Gastroesophageal sphincter (tissue), 4 donors: ENCODE measurements around the gene KIF26B. TPM values are rescaled to one million over a fixed set of nuclear protein-coding genes. Genes with fewer than 3 reads are reported as not detected.

Experiments used
- ATAC-seq: fragments of 150-250 bp; one replicate; pipeline ENCODE4 v1.9.1; 2016; ENCODE audit warnings: mild to moderate bottlenecking, moderate library complexity
- H3K27ac ChIP-seq, 4 donors: fragments of 200-600 bp; sonication (generic) in 3 of 4; 1 replicate in 3 of 4; 2 replicates in 1 of 4; pipeline ENCODE4 v1.5.1; 2016 to 2019
- H3K27me3 ChIP-seq: fragments of 200-600 bp; sonication (generic); one replicate; pipeline ENCODE4 v1.5.1; 2019
- H3K36me3 ChIP-seq, 2 donors: fragments of 200-600 bp; sonication (generic); one replicate each; pipeline ENCODE4 v1.5.1; 2019; ENCODE audit warnings: control low read depth in 1 of 2
- H3K4me1 ChIP-seq, 3 donors: fragments of 200-600 bp; sonication (generic); 1 replicate in 2 of 3; 2 replicates in 1 of 3; pipeline ENCODE4 v1.5.1; 2016 to 2019; ENCODE audit warnings: control low read depth in 2 of 3
- H3K4me3 ChIP-seq, 2 donors: fragments of 200-600 bp; sonication (generic); one replicate each; pipeline ENCODE4 v1.5.1; 2019; ENCODE audit warnings: mild to moderate bottlenecking in 1 of 2, moderate library complexity in 1 of 2
- H3K9me3 ChIP-seq, 3 donors: fragments of 200-600 bp; sonication (generic); one replicate each; pipeline ENCODE4 v1.5.1; 2017 to 2019; ENCODE audit warnings: control low read depth in 2 of 3
- EP300 ChIP-seq: sonication (generic); formaldehyde crosslinking; IDR thresholded peaks from one replicate; pipeline ENCODE4 v1.6.1; 2017; ENCODE audit warnings: antibody characterized with exemption, mild to moderate bottlenecking
- POLR2A ChIP-seq, 2 donors: fragments of 450-650 bp; IDR thresholded peaks; one replicate each; pipeline ENCODE4 v1.6.1; 2017; ENCODE audit warnings: antibody characterized with exemption in 2 of 2, mild to moderate bottlenecking in 2 of 2, moderate library complexity in 1 of 2
- POLR2AphosphoS5 ChIP-seq: sonication (generic); formaldehyde crosslinking; IDR thresholded peaks from one replicate; pipeline ENCODE4 v1.6.1; 2017; ENCODE audit warnings: antibody characterized with exemption
- WGBS, 2 donors: methylation state at CpG; one replicate each; pipeline ENCODE4 v1.1.5; 2018; ENCODE audit warnings: low coverage in 1 of 2; 5-methylcytosine and 5-hydroxymethylcytosine counted together
- total RNA-seq, 4 donors: library from RNA; depleted of rRNA; stranded (reverse); fragments of >200 nt; gene quantifications; one replicate each; pipeline ENCODE4 v1.1.0, GENCODE V29; 2016
- TF ChIP-seq, protein P1 (sequence below), 4 experiments: fragments of 200-600 bp in 2 of 4; fragments of 450-650 bp in 2 of 4; sonication (generic) in 1 of 4; IDR thresholded peaks; one replicate each; pipeline ENCODE4 v1.5.1; 2017 to 2019; ENCODE audit warnings: antibody characterized with exemption in 4 of 4, mild to moderate bottlenecking in 2 of 4, moderate library complexity in 2 of 4

Gene KIF26B
- total RNA-seq, 4 donors from 2014 or later = 0.62 to 1.9 (median 0.97) TPM

DNA sequence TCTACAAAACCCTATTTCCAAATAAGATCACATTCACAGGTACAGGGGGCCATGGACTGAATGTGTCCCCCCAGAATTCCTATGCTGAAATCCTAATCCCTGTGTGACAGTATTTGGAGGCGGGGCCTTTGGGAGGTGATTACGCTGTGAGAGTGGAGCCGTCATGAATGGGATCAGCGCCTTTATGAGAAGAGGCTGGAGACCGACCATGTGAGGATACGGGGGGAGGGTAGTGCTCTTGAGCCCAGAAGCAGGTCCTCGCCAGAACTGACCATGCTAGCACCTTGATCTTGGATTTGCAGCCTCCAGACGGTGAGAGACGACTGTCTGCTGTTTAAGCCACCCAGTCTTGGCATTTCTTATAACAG, 23.8 kb upstream of the KIF26B start:
- Histone ChIP-seq H3K27me3 (peaks cover 66% of the 10 kb centered on the region), H3K36me3 (no peaks in the 10 kb centered on the region), H3K4me3 (no peak overlapping the region), H3K4me1 (peaks cover 0 to 6% (median 0%) of the 10 kb centered on the region in 3 donors), H3K27ac (no peak overlapping the region), H3K9me3 (no peaks in the 10 kb centered on the region)
- ATAC-seq = no peak
- TF ChIP-seq POLR2AphosphoS5 (no peak), POLR2A (IDR thresholded peaks at IDR 0.05) (no peak), EP300 (no peak)
- TF ChIP-seq, protein P1, sequence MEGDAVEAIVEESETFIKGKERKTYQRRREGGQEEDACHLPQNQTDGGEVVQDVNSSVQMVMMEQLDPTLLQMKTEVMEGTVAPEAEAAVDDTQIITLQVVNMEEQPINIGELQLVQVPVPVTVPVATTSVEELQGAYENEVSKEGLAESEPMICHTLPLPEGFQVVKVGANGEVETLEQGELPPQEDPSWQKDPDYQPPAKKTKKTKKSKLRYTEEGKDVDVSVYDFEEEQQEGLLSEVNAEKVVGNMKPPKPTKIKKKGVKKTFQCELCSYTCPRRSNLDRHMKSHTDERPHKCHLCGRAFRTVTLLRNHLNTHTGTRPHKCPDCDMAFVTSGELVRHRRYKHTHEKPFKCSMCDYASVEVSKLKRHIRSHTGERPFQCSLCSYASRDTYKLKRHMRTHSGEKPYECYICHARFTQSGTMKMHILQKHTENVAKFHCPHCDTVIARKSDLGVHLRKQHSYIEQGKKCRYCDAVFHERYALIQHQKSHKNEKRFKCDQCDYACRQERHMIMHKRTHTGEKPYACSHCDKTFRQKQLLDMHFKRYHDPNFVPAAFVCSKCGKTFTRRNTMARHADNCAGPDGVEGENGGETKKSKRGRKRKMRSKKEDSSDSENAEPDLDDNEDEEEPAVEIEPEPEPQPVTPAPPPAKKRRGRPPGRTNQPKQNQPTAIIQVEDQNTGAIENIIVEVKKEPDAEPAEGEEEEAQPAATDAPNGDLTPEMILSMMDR (IDR thresholded peaks at IDR 0.05) = no peak
- WGBS, 2 donors = 49% methylated on average over 4 of the region's 9 CpGs; no CpG with 5 or more reads in 1 of the 2 donors

DNA sequence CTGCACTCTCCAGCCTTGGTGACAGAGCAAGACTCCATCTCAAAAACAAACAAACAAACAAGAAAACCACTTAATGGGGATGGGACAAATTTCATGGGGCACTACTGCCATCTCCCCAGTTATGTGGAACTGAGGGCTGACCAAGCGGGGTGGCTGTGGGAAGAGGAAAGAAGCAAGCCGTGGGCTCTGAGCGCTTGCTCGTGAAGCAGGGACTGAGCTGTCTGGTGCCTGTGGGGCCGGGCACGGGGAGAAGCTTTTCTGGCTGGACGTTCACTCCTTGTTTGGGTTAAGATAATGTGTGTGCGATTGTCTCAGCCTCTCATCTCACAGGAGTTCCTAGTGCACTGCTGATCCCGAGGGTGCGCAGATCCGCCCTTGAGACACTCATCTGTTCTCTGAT, 22.0 kb upstream of the KIF26B start:
- no peak overlapping the region for H3K27ac ChIP-seq
- WGBS, 2 donors = 46 to 86% methylated on average over 4 of the region's 11 CpGs
- H3K36me3 ChIP-seq = no peaks in the 10 kb centered on the region
- H3K27me3 ChIP-seq = peaks cover 70% of the 10 kb centered on the region
- no peaks in the 10 kb centered on the region for H3K9me3 ChIP-seq
- no peak overlapping the region for H3K4me3 ChIP-seq
- H3K4me1 ChIP-seq = peaks cover 0 to 6% (median 0%) of the 10 kb centered on the region in 3 donors
- TF ChIP-seq POLR2A (IDR thresholded peaks at IDR 0.05) (no peak), POLR2AphosphoS5 (no peak), EP300 (no peak)
- TF ChIP-seq, protein P1 (IDR thresholded peaks at IDR 0.05) = no peak
- ATAC-seq = no peak

GRCh38 chr1:245133995-245134715, 20.6 kb upstream of the KIF26B start:
- Histone ChIP-seq H3K4me1 (peaks cover 0 to 6% (median 0%) of the 10 kb centered on the region in 3 donors), H3K9me3 (no peaks in the 10 kb centered on the region), H3K4me3 (no peak overlapping the region), H3K36me3 (no peaks in the 10 kb centered on the region), H3K27ac (no peak overlapping the region), H3K27me3 (peaks cover 59% of the 10 kb centered on the region)
- TF ChIP-seq EP300 (no peak), POLR2A (IDR thresholded peaks at IDR 0.05) (no peak), POLR2AphosphoS5 (no peak)
- TF ChIP-seq, protein P1 (IDR thresholded peaks at IDR 0.05) = no peak
- no peak for ATAC-seq
- WGBS, 2 donors = 68 to 88% methylated on average over 2 to 17 of the region's 17 CpGs

DNA sequence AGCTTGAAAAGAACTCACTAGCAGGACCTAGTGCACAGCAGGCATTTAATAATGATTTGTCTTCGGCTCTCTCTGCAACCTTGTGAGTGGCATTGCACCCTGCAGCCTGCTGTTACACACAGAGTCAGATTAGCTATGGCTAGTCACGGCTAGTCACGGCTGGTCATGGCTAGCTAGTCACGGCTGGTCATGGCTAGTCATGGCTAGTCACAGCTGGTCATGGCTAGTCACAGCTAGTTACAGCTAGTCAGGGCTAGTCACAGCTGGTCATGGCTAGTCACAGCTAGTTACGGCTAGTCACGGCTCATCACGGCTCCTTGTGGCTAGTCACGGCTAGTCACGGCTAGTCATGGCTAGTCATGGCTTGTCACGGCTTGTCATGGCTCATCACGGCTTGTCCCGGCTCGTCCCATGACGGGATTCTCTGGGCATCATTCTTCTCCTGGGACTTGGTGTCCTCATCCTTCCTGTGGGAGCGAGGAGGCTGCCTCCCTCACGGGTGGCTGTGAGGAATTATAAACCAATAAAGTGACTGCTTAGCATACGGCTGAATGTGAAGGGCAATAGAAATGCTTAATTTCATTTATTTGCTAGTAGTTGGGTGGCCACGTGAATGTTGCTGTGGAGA, 12.5 kb upstream of the KIF26B start:
- Histone ChIP-seq H3K27me3 (peaks cover 18% of the 10 kb centered on the region), H3K9me3 (no peaks in the 10 kb centered on the region), H3K4me3 (no peak overlapping the region), H3K27ac (no peak overlapping the region), H3K4me1 (no peaks in the 10 kb centered on the region), H3K36me3 (no peaks in the 10 kb centered on the region)
- TF ChIP-seq, protein P1 (IDR thresholded peaks at IDR 0.05) = no peak
- TF ChIP-seq POLR2AphosphoS5 = no peak
- TF ChIP-seq POLR2A (IDR thresholded peaks at IDR 0.05) = no peak
- no peak for TF ChIP-seq EP300
- no peak for ATAC-seq
- WGBS, 2 donors = 74% methylated on average over 4 of the region's 18 CpGs

- ATAC-seq = no peak
- Histone ChIP-seq H3K9me3 (no peaks in the 10 kb centered on the region), H3K27ac (no peak overlapping the region), H3K4me3 (no peak overlapping the region), H3K36me3 (no peaks in the 10 kb centered on the region), H3K4me1 (no peaks in the 10 kb centered on the region), H3K27me3 (peaks cover 19% of the 10 kb centered on the region)
- TF ChIP-seq POLR2AphosphoS5 (no peak), POLR2A (IDR thresholded peaks at IDR 0.05) (no peak), EP300 (no peak)
- TF ChIP-seq, protein P1 (IDR thresholded peaks at IDR 0.05) = no peak
- 89 to 97% methylated on average over 9 to 14 of the region's 14 CpGs for WGBS, 2 donors
Observed at GRCh38 chr1:245142976-245143375, 11.8 kb upstream of the KIF26B start.
